Mesenchymal stem cell (in vitro differentiated cells and primary cell): Measurements from ENCODE around the gene HSPA6.
"Not testable (repeated sequence)": the region's sequence is repeated elsewhere in the genome, so short reads cannot be mapped to it uniquely, and the experiment has no call there.

ENCODE experiments used
- DNase-seq: peaks from one replicate; pipeline ENCODE4 v3.0.0-alpha.2; 2013
- H2AFZ ChIP-seq: one replicate; pipeline ENCODE4 v1.6.1; 2013; ENCODE audit warnings: low read depth, mild to moderate bottlenecking, control low read depth, inconsistent platforms, low read length, moderate library complexity
- H2AK5ac ChIP-seq: 2 replicates; pipeline ENCODE4 v1.6.1; 2013; ENCODE audit warnings: low read length, moderate library complexity, mild to moderate bottlenecking, inconsistent platforms; ENCODE audit not compliant: severe bottlenecking
- H2BK120ac ChIP-seq: one replicate; pipeline ENCODE4 v1.6.1; 2013; ENCODE audit warnings: low read depth, mild to moderate bottlenecking, inconsistent platforms, low read length, moderate library complexity
- H2BK12ac ChIP-seq, 2 experiments: one replicate each; pipeline ENCODE4 v1.6.1; 2013; ENCODE audit warnings: inconsistent platforms in 2 of 2, low read length in 2 of 2, mild to moderate bottlenecking in 2 of 2, moderate library complexity in 2 of 2, control low read depth in 1 of 2
- H2BK15ac ChIP-seq: one replicate; pipeline ENCODE4 v1.6.1; 2013; ENCODE audit warnings: mild to moderate bottlenecking, low read depth, inconsistent platforms; ENCODE audit not compliant: poor library complexity, severe bottlenecking
- H2BK5ac ChIP-seq: 2 replicates; pipeline ENCODE4 v1.6.1; 2013; ENCODE audit warnings: low read depth, mild to moderate bottlenecking, low read length, control low read depth, inconsistent platforms; ENCODE audit not compliant: poor library complexity, severe bottlenecking
- H3K14ac ChIP-seq, 2 experiments: one replicate each; pipeline ENCODE4 v1.6.1; 2013; ENCODE audit warnings: inconsistent platforms in 2 of 2, low read length in 2 of 2, control low read depth in 1 of 2, mild to moderate bottlenecking in 1 of 2, moderate library complexity in 1 of 2
- H3K18ac ChIP-seq, 2 experiments: one replicate each; pipeline ENCODE4 v1.6.1; 2013; ENCODE audit warnings: inconsistent platforms in 2 of 2, low read length in 2 of 2, control low read depth in 1 of 2, low read depth in 1 of 2, mild to moderate bottlenecking in 1 of 2
- H3K23ac ChIP-seq, 2 experiments: one replicate each; pipeline ENCODE4 v1.6.1; 2013; ENCODE audit warnings: inconsistent platforms in 2 of 2, low read length in 2 of 2, mild to moderate bottlenecking in 2 of 2, moderate library complexity in 2 of 2, control low read depth in 1 of 2
- H3K27ac ChIP-seq: 2 replicates; pipeline ENCODE4 v1.5.1; 2013; ENCODE audit warnings: mild to moderate bottlenecking, moderate library complexity, low read length, control low read depth, inconsistent platforms; ENCODE audit not compliant: poor library complexity, severe bottlenecking
- H3K27me3 ChIP-seq, 2 experiments: 2 replicates each; pipeline versions ENCODE4 v1.6.1 to v1.7.0; 2013; ENCODE audit warnings: low read length in 2 of 2, mild to moderate bottlenecking in 2 of 2, moderate library complexity in 2 of 2, control low read depth in 1 of 2, inconsistent platforms in 1 of 2; ENCODE audit not compliant: control insufficient read depth in 1 of 2, insufficient read depth in 1 of 2
- H3K36me3 ChIP-seq, 2 experiments: 2 replicates each; pipeline versions ENCODE4 v1.6.1 to v1.7.0; 2013; ENCODE audit warnings: low read length in 2 of 2, control low read depth in 1 of 2, inconsistent platforms in 1 of 2, low read depth in 1 of 2, mild to moderate bottlenecking in 1 of 2; ENCODE audit not compliant: insufficient read depth in 2 of 2, control insufficient read depth in 1 of 2
- H3K4ac ChIP-seq, 2 experiments: one replicate each; pipeline ENCODE4 v1.6.1; 2013; ENCODE audit warnings: inconsistent platforms in 2 of 2, low read length in 2 of 2, mild to moderate bottlenecking in 2 of 2, moderate library complexity in 2 of 2, control low read depth in 1 of 2, low read depth in 1 of 2
- H3K4me1 ChIP-seq: 2 replicates; pipeline ENCODE4 v1.6.1; 2013; ENCODE audit warnings: low read depth, low read length, control low read depth; ENCODE audit not compliant: control insufficient read depth, insufficient read depth
- H3K4me2 ChIP-seq: 2 replicates; pipeline ENCODE4 v1.6.1; 2013; ENCODE audit warnings: low read length, mild to moderate bottlenecking, inconsistent platforms; ENCODE audit not compliant: poor library complexity, severe bottlenecking
- H3K4me3 ChIP-seq, 2 experiments: 2 replicates each; pipeline versions ENCODE4 v1.5.1 to v1.7.0; 2013; ENCODE audit warnings: low read length in 2 of 2, mild to moderate bottlenecking in 2 of 2, control low read depth in 1 of 2, low read depth in 1 of 2; ENCODE audit not compliant: insufficient read depth in 1 of 2
- H3K79me1 ChIP-seq: replicated peaks from 2 replicates; pipeline ENCODE4 v1.6.1; 2013; ENCODE audit warnings: mild to moderate bottlenecking, control low read depth, low read length, inconsistent platforms; ENCODE audit not compliant: poor library complexity, severe bottlenecking
- H3K9ac ChIP-seq: 2 replicates; pipeline ENCODE4 v1.7.0; 2013; ENCODE audit warnings: mild to moderate bottlenecking, low read length, moderate library complexity
- H3K9me3 ChIP-seq: 2 replicates; pipeline ENCODE4 v1.7.0; 2013; ENCODE audit warnings: mild to moderate bottlenecking, low read length; ENCODE audit not compliant: control insufficient read depth
- H4K8ac ChIP-seq: one replicate; pipeline ENCODE4 v1.6.1; 2013; ENCODE audit warnings: inconsistent platforms, mild to moderate bottlenecking, low read length, moderate library complexity
- H4K91ac ChIP-seq: one replicate; pipeline ENCODE4 v1.6.1; 2013; ENCODE audit warnings: mild to moderate bottlenecking, low read length, inconsistent platforms
- WGBS: methylation state at CpG from one replicate; pipeline ENCODE4 v1.1.7; 2013; ENCODE audit warnings: mixed read lengths; 5-methylcytosine and 5-hydroxymethylcytosine counted together

The HSPA6 gene

GRCh38 chr1:161560960-161561715 is 36.8 kb downstream of the HSPA6 start:
- H2BK120ac ChIP-seq, H4K91ac ChIP-seq, H3K4me1 ChIP-seq, H2BK5ac ChIP-seq, H3K9me3 ChIP-seq, H2AK5ac ChIP-seq, H3K23ac ChIP-seq, H4K8ac ChIP-seq, H2BK12ac ChIP-seq, H3K36me3 ChIP-seq, H3K4ac ChIP-seq, H3K4me3 ChIP-seq, H3K14ac ChIP-seq, H3K27me3 ChIP-seq, H2BK15ac ChIP-seq, H3K18ac ChIP-seq, H3K9ac ChIP-seq, H3K27ac ChIP-seq, H2AFZ ChIP-seq, H3K79me1 ChIP-seq, H3K4me2 ChIP-seq: not testable (repeated sequence)
- DNase-seq = peak; percentile 22
- no CpG with 5 or more reads among the region's 4 CpGs for WGBS

DNA sequence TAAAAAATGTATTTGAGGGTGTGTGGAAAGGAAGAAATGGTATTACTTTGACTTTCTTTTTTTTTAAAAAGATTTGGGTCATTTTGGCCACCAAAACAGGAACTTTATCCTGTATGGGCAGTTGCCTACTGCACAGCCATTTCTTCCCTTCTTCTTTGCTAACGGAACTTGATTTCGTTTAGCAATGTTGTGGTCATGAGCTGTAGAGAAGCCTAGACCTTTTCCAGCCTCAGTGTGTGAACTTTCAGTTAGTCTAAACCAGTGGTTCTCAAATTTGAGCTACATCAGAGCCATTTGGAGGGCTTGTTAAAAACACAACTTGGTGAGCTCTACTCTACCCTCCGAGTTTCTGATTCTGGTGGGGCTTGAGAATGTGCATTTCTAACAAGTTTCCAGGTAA is 38.1 kb downstream of the HSPA6 start:
- not testable (repeated sequence) for H2BK120ac ChIP-seq, H3K36me3 ChIP-seq, H2AFZ ChIP-seq, H3K14ac ChIP-seq, DNase-seq, H3K4me3 ChIP-seq, H3K27me3 ChIP-seq, H2AK5ac ChIP-seq, H3K9ac ChIP-seq, H3K4ac ChIP-seq, H2BK5ac ChIP-seq, H2BK12ac ChIP-seq, H3K4me2 ChIP-seq, H3K9me3 ChIP-seq, H3K23ac ChIP-seq, H3K27ac ChIP-seq, H3K4me1 ChIP-seq, H3K18ac ChIP-seq, H2BK15ac ChIP-seq, H4K91ac ChIP-seq, H3K79me1 ChIP-seq, H4K8ac ChIP-seq
- 50% methylated on average over 1 of the region's 3 CpGs for WGBS

DNA sequence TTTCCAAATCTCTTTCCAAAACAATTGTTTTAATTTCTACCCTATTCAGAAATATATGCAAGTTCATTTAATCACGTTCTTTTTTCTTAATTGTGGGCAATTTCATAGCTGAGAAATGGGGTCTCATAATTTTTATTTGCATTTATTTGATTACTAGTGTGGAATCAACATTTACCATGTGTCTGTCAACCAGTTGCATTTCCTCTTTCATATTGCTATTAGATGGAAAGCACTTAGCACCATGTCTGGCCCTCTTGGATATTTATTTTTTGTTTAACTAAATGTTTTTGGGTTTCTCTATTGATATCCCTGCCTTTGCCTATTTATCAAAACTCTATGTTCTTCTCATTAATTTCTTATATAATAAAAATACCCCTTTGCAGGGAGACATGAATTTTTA is 39.2 kb downstream of the HSPA6 start:
- not testable (repeated sequence) for H2BK120ac ChIP-seq, H2BK5ac ChIP-seq, H3K27ac ChIP-seq, H3K9ac ChIP-seq, H3K23ac ChIP-seq, H3K18ac ChIP-seq, H4K8ac ChIP-seq, H3K9me3 ChIP-seq, H3K4ac ChIP-seq, H3K36me3 ChIP-seq, H2BK15ac ChIP-seq, H2AFZ ChIP-seq, H2AK5ac ChIP-seq, H3K4me3 ChIP-seq, H4K91ac ChIP-seq, H3K4me2 ChIP-seq, H3K27me3 ChIP-seq, DNase-seq, H2BK12ac ChIP-seq, H3K14ac ChIP-seq, H3K79me1 ChIP-seq, H3K4me1 ChIP-seq
- WGBS = no CpG with 5 or more reads among the region's 1 CpG

DNA sequence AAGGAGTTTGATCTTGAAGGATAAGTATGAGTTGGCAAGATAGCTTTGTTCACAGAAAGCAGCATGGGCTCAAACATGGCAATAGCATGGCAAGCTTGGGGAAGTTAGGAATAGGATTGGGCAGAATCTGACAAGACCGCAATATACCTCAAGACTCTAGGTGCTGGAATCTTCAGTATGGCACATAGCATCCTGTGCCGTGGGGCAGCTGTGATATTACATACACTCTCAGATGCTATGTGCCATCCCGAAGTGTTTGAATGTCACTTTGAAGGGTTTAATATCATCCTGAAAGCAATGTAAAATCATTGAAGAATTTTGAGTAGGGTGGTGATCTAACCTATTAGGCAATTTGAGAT is 42.2 kb downstream of the HSPA6 start:
- H3K36me3 ChIP-seq, H3K18ac ChIP-seq, H2BK5ac ChIP-seq, H2BK120ac ChIP-seq, H2AK5ac ChIP-seq, H3K27me3 ChIP-seq, H2BK12ac ChIP-seq, H3K9ac ChIP-seq, H3K27ac ChIP-seq, H3K4ac ChIP-seq, H4K91ac ChIP-seq, H3K4me1 ChIP-seq, H3K9me3 ChIP-seq, DNase-seq, H3K79me1 ChIP-seq, H2BK15ac ChIP-seq, H3K4me3 ChIP-seq, H2AFZ ChIP-seq, H3K14ac ChIP-seq, H3K4me2 ChIP-seq, H3K23ac ChIP-seq, H4K8ac ChIP-seq: not testable (repeated sequence)
- WGBS = no CpG with 5 or more reads among the region's 3 CpGs
